ENCODE data around the gene MFRP.

Gene MFRP

DNA sequence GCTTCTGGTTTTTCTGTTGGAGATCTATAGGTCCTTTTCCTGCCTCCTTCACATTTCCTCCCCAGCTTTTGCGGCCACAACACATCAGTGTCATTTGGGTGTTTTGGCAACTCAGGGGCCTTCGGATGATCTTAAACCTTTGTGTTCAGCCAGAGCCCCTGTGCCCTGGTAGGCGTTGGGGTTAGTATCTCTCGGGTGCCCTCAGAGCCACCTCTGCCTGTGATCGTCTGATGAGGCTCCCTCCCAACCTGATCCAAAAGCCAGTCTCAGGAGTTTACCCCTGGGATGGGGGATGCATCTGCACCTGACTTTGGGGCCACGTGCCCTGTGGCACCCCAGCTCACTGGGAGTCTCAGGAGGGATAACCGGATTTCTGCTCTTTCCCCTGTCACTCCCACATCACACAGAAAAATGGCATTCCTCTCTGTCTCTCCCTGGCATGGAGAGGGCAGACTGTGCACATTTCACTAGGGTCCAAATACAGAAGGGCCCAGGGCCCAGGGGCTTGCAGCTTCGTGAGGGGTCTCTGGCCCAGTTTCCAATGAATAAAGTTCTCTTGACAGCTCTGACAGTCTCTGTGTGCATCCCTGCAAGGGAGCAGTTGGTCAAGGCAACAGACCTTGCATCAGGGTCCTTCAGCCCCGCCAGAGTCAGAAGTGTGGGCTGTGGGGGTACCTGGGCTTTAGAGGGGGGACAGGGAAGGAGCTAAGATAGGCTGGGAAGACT is 9.6 kb downstream of the MFRP start:
- no peak for DNase-seq

GRCh38 chr11:119335655-119336543 is 10.6 kb downstream of the MFRP start:
- DNase-seq = no peak

GRCh38 chr11:119335091-119335654 is 11.3 kb downstream of the MFRP start:
- no peak for DNase-seq

GRCh38 chr11:119334174-119334930 is 12.2 kb downstream of the MFRP start, which contains the start of gene RNF26:
Gene RNF26 (plus strand): TSS chr11:119334527. CDS start chr11:119335123, 596 bp downstream.
- peak; percentile 99 for DNase-seq

DNA sequence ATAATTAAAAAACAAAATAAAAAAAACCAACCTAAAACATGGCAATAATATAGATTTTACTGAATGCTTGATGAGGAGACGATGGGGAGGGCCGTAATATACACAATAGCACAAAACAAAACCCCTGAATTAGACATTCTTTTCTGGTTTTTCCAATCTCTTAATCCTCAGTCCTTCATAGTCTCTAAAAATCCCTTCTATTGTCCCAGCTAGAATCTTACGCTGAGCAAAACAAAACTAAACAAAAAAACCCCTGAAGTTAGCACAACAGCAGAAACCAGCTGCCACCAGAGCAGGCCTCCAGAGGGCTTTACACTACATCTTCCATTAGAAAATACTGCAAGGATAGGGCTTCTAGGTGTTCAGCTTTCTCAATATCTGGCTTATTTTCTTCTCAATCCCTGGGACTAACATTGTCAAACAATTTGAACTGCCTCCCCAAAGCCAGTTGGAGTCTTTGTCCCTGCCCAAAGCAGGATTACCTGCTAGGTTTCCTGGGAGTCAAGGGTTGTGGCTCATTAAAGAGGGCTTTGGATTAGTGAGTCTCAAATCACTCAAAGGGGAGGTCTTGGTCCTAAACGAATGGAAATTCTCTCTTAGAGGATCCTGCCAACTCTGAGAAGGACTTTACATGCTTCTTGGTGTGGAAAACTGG is 14.3 kb downstream of the MFRP start:
- DNase-seq = no peak

GRCh38 chr11:119330237-119330636 is 16.3 kb downstream of the MFRP start:
- DNase-seq = no peak

DNA sequence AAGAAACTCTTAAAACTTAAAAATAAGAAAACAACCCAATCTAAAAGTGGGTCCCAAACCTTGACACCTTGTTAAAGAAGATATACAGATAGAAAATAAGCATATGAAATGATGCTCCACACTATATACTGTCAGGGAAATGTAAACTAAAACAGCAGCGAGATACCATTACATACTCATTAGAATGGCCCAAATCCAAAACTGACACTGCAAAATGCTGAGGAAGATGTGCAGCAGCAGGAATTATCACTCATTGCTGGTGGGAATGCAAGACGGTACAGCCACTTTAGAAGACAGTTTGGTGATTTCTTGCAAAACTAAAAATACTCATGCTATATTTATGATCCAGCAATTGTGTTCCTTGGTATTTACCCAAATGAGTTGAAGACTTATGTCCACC is 17.2 kb downstream of the MFRP start:
- no peak for DNase-seq

GRCh38 chr11:119324189-119324588 is 22.3 kb downstream of the MFRP start:
- no peak for DNase-seq

DNA sequence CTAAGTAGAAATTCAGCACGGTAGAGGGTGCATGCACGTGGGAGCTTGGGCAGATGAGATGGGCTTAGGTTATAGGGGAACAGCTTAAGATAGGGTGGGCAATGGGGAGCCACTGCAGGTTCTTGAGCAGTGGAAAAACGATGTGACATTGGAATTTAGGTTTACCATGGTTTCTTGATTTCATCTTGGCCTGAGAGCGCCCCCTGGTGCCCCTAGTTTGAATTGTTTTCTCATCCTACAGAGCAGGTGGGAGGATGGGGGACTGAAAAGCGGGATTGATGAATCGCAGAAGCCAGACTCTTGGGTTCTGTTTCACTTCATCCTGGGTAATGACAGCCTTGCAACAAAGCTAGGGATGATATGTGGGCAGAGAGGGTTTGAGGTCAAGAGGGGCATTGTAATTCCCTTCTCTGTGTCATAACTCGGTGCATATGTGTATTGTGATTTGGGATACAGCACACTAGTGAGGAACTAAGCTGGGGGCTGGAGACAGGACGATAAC is 22.9 kb downstream of the MFRP start:
- peak; percentile 75 for DNase-seq

DNA sequence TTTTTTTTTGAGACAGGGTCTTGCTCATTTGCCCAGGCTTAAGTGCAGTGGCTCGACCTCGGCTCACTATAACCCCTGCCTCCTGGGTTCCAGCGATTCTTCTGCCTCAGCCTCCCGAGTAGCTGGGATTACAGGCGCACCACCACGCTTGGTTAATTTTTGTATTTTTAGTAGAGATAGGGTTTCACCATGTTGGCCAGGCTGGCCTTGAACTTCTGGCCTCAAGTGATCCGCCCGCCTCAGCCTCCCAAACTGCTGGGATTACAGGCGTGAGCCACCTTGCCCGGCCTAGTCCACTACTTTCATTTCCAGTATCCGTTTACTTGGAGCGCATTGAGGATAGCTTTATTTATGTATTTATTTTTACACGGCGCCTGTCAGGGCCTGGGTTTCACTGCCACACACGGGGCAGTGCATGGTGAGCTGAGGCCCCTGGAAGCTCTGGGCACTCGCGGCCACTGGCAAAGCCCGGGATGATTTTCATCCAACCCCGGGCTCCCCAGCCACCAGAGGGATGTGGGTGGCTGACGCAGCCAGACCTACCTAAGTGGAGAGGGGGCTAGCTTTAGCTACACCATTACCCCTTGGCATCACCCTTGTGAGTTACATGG is 23.5 kb downstream of the MFRP start:
- DNase-seq = no peak

DNA sequence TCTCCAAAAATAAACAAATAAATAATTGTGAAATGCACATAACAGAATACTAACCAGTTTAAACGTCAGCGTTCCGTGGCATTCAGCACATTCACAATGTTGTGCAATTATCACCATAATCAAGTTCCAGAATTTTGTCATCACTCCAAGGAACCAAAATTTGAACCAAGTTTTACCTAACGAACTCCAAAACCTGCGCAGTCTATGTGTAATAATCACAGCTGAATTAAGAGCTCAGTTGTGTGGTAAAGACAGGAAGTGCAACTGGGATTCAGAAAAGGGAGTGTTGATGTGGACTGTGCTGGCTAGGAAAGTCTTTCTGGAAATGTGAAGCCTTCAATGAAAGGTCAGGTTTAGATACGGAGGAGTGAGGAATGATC is 24.2 kb downstream of the MFRP start:
- DNase-seq = no peak

DNA sequence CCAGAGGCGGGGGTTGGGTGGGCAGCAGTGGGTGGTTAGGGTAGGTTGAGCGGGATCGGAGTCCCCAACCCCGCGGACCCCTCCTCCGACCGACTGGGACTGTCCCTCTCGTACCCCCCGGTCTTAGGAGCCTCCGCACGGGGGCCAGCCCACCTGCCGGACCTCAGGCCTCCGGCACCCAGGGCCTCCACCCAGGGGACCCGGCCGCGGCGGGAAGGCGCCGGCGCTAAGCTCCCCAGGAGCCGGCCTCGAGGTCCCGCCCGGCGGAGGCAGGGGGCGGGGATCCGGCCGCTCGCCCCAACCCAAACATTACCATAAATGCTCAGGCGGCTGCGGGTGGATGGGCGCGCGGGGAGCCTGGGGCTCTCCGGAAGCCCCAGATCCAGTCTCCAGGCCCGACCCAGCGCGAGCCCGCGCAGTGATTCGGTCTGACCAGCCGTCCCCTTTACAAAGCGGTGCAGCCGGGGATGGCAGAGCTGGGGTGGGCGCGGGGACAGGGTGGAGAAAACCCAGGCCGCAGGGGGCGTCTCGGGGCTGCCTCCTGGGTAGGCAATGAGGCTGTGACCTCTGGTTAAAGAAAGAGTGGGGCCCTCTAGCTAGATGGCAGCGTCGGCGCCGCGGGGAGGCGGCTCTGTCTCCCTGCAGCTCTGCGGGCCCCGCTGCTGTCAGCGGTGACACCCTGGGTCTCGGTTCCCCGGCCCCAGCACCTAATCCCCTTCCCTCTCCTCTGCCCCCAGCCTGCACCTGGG is 25.6 kb downstream of the MFRP start:
- DNase-seq = peak; percentile 49

DNA sequence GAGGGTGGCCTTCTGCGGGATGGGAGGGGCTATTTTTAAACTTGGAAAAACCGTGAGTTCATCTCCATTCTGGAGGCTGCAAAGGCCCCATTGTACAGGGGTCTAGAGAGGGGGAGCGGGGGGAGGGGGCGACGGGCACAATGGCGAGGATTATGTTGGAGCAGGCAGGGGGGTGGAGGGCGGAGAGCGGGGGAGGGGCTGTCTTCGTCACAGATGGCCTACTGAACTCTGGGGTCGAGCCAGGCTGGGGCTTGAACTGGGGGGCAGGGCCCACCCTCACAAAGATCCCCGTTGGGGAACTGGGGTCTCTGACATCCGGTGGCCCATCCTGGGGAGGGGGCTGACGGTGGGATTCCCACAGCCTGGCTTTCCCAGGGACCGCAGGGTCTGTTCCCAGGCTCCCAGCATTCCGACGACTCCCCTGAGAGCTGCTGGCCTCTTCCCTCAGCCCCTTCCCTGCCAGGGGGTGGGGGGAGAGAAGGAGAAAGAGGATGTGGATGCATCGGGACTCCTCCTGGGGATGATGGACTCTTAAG is 26.2 kb downstream of the MFRP start:
- DNase-seq = no peak

- no peak for DNase-seq
Measured at GRCh38 chr11:119319700-119320239, 26.7 kb downstream of the MFRP start.

GRCh38 chr11:119319136-119319699 is 27.3 kb downstream of the MFRP start:
- DNase-seq = no peak

DNA sequence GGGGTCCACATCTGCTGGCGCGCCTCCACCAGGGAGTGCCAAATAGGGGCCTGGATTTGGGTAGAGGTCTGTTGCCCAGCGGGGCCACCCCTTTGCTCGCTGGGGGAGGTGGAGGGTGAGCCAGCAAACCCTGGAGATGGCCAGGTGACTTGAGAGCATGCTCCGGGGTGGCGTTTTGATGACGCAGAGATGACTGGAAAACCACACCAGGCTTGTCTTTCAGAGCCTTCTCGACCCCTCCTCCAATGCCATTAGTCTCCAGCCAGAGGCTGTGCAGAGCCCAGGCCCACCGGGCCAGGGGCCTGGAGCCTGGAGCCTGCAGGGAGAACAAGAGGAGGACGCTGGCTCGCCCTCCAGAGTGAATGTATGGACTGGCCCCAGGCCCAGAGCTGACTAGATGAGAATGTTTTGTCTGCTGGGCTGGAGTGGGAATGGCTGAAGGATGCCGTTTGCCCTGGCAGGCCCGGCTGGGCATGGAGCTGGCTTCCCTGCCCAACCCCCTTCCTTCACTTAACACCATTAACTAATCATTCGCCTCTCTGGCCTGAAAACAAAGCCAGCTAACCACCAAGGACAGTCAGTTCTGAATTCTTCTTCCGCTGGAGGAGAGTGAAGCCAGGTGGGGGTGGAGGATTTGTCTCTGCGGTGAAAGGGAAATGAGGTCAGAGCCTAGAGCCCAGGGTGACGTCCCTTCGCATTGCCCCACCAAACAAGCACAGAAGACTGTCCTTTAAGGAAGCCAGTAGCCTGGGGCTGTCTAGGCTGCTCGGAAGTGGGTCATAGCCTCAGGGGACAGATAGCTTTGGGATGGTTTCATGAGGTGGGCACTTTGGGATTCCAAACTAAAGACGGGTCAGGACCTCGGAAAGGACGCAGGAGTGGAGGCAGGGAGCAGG is 28.0 kb downstream of the MFRP start:
- DNase-seq = no peak

DNA sequence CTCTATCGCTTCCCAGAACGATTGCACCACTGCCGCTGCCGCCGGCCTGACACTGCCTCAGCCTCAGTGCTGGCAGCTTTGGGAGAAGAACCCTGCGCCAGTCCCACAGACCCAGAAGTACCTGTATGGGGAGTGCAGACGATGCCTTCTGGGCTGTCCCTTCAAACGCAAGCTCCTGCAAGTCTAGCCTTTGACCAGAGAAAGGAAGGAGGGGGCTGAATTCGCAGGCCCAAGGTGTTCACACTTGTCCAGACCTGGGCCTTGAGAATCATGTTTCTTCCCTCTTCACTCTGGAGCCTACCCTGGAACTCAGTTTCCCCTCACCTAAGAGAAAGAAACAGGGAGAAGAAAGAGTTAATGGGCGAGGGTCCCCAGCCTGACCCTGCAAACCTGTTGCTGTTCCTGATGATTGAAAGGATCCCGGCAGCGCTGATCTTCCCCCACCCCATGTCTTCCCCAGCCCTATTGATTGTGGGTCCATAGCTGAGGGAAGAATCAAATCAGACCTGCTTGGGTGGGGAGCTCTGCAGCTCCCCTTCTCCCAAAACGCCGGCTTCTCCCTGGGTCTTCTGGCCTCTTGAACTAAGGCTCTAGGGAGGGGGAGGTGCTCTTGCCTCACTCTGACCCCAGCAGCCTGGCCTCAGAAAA is 28.8 kb downstream of the MFRP start:
- DNase-seq = no peak

Measured in hematopoietic multipotent progenitor cell treated with erythropoietin and hydrocortisone succinate and interleukin-3 and kit ligand, for 6 days (in vitro differentiated cells).